HG02973 (cell line): ENCODE results near the gene WDR19.
"Not testable (repeated sequence)": the region's sequence is repeated elsewhere in the genome, so short reads cannot be mapped to it uniquely, and the experiment has no call there.

Source experiments
- ATAC-seq: cut with Tn5 transposase; IDR thresholded peaks from one replicate; pipeline ENCODE4 v1.9.1; 2021; ENCODE audit warnings: moderate library complexity; ENCODE audit not compliant: unreplicated experiment

Gene WDR19

GRCh38 chr4:39181905-39182638 is at the start of gene WDR19:
WDR19 (plus strand) TSS chr4:39182529; CDS start chr4:39182558, 29 bp downstream.
- peak; percentile 98 for ATAC-seq

GRCh38 chr4:39133623-39134022 is 48.7 kb upstream of the WDR19 start:
- no peak for ATAC-seq

GRCh38 chr4:39134683-39135306 is 47.5 kb upstream of the WDR19 start:
- ATAC-seq = peak; percentile 4

- ATAC-seq = not testable (repeated sequence)
These were observed 44.1 kb upstream of the WDR19 start for GRCh38 chr4:39138227-39138626.

GRCh38 chr4:39146211-39146610 is 36.1 kb upstream of the WDR19 start:
- no peak for ATAC-seq

GRCh38 chr4:39154009-39154408 is 28.3 kb upstream of the WDR19 start:
- no peak for ATAC-seq

GRCh38 chr4:39157520-39157919 is 24.8 kb upstream of the WDR19 start:
- no peak for ATAC-seq

GRCh38 chr4:39166177-39166576 is 16.2 kb upstream of the WDR19 start:
- ATAC-seq = no peak

- ATAC-seq = no peak
These were observed 15.7 kb upstream of the WDR19 start for GRCh38 chr4:39166669-39167068.

- no peak for ATAC-seq
These were observed 12.9 kb upstream of the WDR19 start for GRCh38 chr4:39169426-39169825.

- ATAC-seq = no peak
These were observed 12.0 kb upstream of the WDR19 start for GRCh38 chr4:39170301-39170700.

- no peak for ATAC-seq
These were observed 3.6 kb upstream of the WDR19 start for GRCh38 chr4:39178706-39179105.

- no peak for ATAC-seq
These were observed 2.6 kb upstream of the WDR19 start for GRCh38 chr4:39179681-39180080.

GRCh38 chr4:39180629-39181028 is 1.7 kb upstream of the WDR19 start:
- ATAC-seq = not testable (repeated sequence)

GRCh38 chr4:39181520-39181904 is 817 bp upstream of the WDR19 start:
- no peak for ATAC-seq

- no peak for ATAC-seq
These were observed 19.6 kb downstream of the WDR19 start for GRCh38 chr4:39201963-39202362.

- ATAC-seq = no peak
These were observed 22.2 kb downstream of the WDR19 start for GRCh38 chr4:39204543-39204942.

GRCh38 chr4:39205000-39205399 is 22.7 kb downstream of the WDR19 start:
- ATAC-seq = no peak

GRCh38 chr4:39205476-39205875 is 23.1 kb downstream of the WDR19 start:
- no peak for ATAC-seq

GRCh38 chr4:39227906-39228305 is 45.6 kb downstream of the WDR19 start:
- no peak for ATAC-seq

- ATAC-seq = no peak
These were observed 46.0 kb downstream of the WDR19 start for GRCh38 chr4:39228377-39228776.

- no peak for ATAC-seq
These were observed 48.1 kb downstream of the WDR19 start for GRCh38 chr4:39230462-39230861.

GRCh38 chr4:39231660-39232059 is 49.3 kb downstream of the WDR19 start:
- no peak for ATAC-seq
